Activated naive CD4-positive, alpha-beta T cell treated with anti-CD3 and anti-CD28 coated beads, Interleukin-2, amount 50 U/mL, for 72 hours (primary cell): ENCODE measurements around the gene ASMTL. TPM values are rescaled to one million over a fixed set of nuclear protein-coding genes. Genes with fewer than 3 reads are reported as not detected.
"Not testable (repeated sequence)": the region's sequence is repeated elsewhere in the genome, so short reads cannot be mapped to it uniquely, and the experiment has no call there.

Experiments used
- ATAC-seq, 2 donors: fragments of 150-1000 bp; cut with Tn5 transposase; 2 replicates each; pipeline ENCODE4 v1.10.0; 2021; ENCODE audit warnings: mild to moderate bottlenecking in 2 of 2, moderate library complexity in 2 of 2
- DNase-seq, 2 donors: peaks; one replicate each; pipeline ENCODE4 v3.0.0; 2021 to 2022; ENCODE audit warnings: low spot score in 2 of 2
- H3K27ac Mint-ChIP-seq, 2 donors: one replicate each; pipeline ENCODE4 v1.8.0; 2022; ENCODE audit warnings: mild to moderate bottlenecking in 2 of 2, mixed read lengths in 2 of 2
- H3K36me3 Mint-ChIP-seq, 2 donors: one replicate each; pipeline ENCODE4 v1.8.0; 2022; ENCODE audit warnings: mixed read lengths in 2 of 2
- H3K9me3 Mint-ChIP-seq, 2 donors: one replicate each; pipeline ENCODE4 v1.8.0; 2022; ENCODE audit warnings: mixed read lengths in 2 of 2
- total RNA-seq, 2 donors: library from RNA; stranded (reverse); gene quantifications; one replicate each; pipeline ENCODE4 v1.2.3, GENCODE V29; 2022

The ASMTL gene
- total RNA-seq, 2 donors from 2014 or later, result 54.9 to 58.0 TPM

- peak overlapping the region; percentile 56 to 77 for H3K27ac Mint-ChIP-seq
- H3K36me3 Mint-ChIP-seq, result peaks cover 0 to 11% of the 10 kb centered on the region in 2 donors
- no peak for DNase-seq
- H3K9me3 Mint-ChIP-seq, result no peaks in the 10 kb centered on the region
- peak; percentile 9 to 27 for ATAC-seq
These were observed 72.0 kb downstream of the ASMTL start for GRCh38 chrX:1380672-1381233.

DNA sequence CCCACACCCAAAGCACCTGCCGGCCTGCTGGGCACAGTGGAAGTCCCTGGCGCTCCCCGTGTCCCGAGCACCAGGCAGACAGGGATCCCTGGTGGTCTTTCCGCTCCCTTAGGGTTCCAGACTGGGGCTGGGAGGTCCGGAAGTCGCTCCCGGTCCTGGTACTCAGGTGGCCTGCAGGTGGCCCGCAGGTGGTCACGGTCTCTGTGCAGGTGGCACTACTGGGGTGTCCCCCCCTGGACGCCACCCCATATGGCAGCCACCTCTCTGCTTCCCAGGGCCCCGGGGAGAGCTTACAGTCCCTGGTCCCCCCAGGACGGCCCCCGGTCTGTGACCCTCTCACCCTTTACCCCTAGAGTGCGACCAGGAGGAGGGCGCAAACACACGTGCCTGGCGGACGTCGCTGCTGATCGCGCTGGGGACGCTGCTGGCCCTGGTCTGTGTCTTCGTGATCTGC, 74.4 kb downstream of the ASMTL start:
- no peaks in the 10 kb centered on the region for H3K9me3 Mint-ChIP-seq
- DNase-seq (peak in 1 of 2 donors; percentile 49), ATAC-seq (peak in 1 of 2 donors; percentile 39)
- H3K36me3 Mint-ChIP-seq, result no peaks in the 10 kb centered on the region
- H3K27ac Mint-ChIP-seq, result peak overlapping the region in 1 of 2 donors; percentile 77

DNA sequence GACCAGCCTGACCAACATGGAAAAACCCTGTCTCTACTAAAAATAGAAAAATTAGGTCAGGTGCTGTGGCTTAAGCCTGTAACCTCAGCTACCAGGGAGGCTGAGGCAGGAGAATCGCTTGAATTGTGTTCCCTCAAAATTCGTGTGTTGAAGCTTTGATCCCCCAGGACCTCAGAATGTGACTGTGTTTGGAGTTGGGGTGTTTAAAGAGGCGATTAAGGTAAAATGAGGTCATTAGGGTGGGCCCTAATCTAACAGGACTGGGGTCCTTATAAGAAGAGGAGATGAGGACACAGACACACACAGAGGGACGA, 84.4 kb downstream of the ASMTL start:
- peak overlapping the region; percentile 51 to 85 for H3K27ac Mint-ChIP-seq

GRCh38 chrX:1366363-1366762, 86.3 kb downstream of the ASMTL start:
- ATAC-seq, DNase-seq, H3K9me3 Mint-ChIP-seq, H3K27ac Mint-ChIP-seq, H3K36me3 Mint-ChIP-seq: not testable (repeated sequence)

More for the DNA sequence above, 84.4 kb downstream of the ASMTL start:
- Mint-ChIP-seq H3K9me3 (no peaks in the 10 kb centered on the region), H3K36me3 (peaks cover 4 to 5% of the 10 kb centered on the region in 2 donors)
- DNase-seq, result no peak
- ATAC-seq, result peak; percentile 22 to 34

- Mint-ChIP-seq H3K9me3 (peaks cover 0 to 8% of the 10 kb centered on the region in 2 donors), H3K27ac (peak overlapping the region; percentile 2 to 29), H3K36me3 (peaks cover 12 to 20% of the 10 kb centered on the region in 2 donors)
- no peak for ATAC-seq
- DNase-seq, result no peak
These were observed 90.8 kb downstream of the ASMTL start for GRCh38 chrX:1361910-1362309.

GRCh38 chrX:1361275-1361674, 91.4 kb downstream of the ASMTL start:
- DNase-seq (no peak), ATAC-seq (no peak)
- H3K9me3 Mint-ChIP-seq, result peaks cover 0 to 8% of the 10 kb centered on the region in 2 donors
- no peak overlapping the region for H3K27ac Mint-ChIP-seq
- H3K36me3 Mint-ChIP-seq, result peaks cover 12 to 20% of the 10 kb centered on the region in 2 donors

- H3K9me3 Mint-ChIP-seq, result peaks cover 0 to 8% of the 10 kb centered on the region in 2 donors
- ATAC-seq (no peak), DNase-seq (no peak)
- H3K36me3 Mint-ChIP-seq, result peaks cover 12 to 20% of the 10 kb centered on the region in 2 donors
- peak overlapping the region; percentile 10 to 88 for H3K27ac Mint-ChIP-seq
These were observed 92.5 kb downstream of the ASMTL start for GRCh38 chrX:1360171-1360570.

DNA sequence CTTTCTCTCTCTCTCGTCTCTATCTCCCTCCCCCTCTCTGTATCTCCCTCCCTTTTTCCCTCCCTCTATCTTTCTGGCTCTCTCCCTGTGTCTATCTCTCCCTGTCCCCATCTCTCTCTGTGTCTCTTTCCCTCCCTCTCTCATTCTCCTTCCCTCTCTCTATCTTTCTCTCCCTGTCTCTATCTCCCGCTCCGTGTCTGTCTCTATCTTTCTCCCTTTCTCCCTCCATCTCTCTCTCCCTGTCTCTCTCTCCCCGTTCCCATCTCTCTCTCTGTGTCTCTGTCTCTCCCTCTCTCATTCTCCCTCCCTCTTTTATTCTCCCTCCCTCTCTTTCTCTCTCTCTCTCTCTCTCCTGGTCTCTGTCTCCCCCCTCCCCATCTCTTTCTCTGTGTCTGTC, 93.2 kb downstream of the ASMTL start:
- Mint-ChIP-seq H3K27ac (peak overlapping the region; percentile 7 to 88), H3K9me3 (peaks cover 0 to 8% of the 10 kb centered on the region in 2 donors), H3K36me3 (peaks cover 7 to 20% of the 10 kb centered on the region in 2 donors)
- ATAC-seq, result no peak
- no peak for DNase-seq

DNA sequence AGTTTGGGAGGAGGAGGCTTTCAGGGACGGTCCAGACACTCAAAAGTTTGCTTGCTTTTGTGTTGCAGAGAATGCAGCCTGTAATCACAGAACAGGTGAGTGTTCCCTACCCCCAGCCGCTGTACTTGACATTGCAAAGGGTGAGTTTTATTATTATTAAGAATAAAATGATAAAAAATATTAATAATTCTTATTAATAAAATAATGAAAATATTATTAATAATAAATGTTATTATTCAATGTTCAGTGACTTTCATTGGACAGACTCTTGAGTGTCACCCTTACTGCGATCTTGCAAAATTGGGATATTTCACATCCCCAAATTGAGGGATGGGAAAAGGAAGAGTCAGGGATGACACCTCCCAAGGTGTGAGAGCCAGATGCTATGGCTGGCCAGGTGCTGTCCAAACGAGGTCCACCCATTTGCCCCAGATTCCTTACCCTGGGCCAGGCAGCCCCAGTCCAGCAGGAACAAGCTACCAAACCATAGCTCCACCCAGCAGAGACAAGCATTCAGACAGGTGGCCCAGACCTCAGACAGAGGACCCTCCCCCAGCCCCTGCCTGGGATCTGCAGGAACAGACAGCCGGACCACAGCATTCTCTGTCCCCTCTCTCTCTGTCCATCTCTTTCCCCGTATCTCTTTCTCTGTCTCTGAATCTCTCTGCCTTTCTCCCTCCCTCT, 93.8 kb downstream of the ASMTL start:
- no peak for DNase-seq
- peaks cover 4 to 8% of the 10 kb centered on the region in 2 donors for H3K9me3 Mint-ChIP-seq
- H3K36me3 Mint-ChIP-seq, result peaks cover 7 to 20% of the 10 kb centered on the region in 2 donors
- no peak for ATAC-seq
- peak overlapping the region in 1 of 2 donors; percentile 88 for H3K27ac Mint-ChIP-seq

DNA sequence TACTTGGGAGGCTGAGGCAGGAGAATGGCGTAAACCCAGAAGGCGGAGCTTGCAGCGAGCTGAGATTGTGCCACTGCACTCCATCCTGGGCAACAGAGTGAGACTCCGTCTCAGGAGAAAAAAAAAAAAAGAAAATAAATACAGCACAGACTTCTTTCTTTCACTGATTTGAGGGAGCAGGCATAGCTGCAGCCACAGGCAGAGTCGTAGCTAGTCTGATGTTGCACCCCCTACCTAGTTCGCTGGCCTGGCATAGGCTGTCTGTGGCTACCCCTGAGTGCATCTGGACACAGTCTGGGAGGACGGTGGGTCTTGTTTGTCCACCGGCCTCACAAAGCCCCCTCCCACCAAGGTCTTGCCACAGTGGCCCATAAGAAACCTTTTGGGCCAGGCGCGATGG, 94.7 kb downstream of the ASMTL start:
- Mint-ChIP-seq H3K9me3 (peaks cover 4 to 8% of the 10 kb centered on the region in 2 donors), H3K36me3 (peaks cover 7 to 20% of the 10 kb centered on the region in 2 donors)
- ATAC-seq, result no peak

GRCh38 chrX:1355131-1356046, 97.3 kb downstream of the ASMTL start:
- Mint-ChIP-seq H3K36me3 (peaks cover 7 to 15% of the 10 kb centered on the region in 2 donors), H3K27ac (peak overlapping the region in 1 of 2 donors; percentile 66), H3K9me3 (peaks cover 4 to 8% of the 10 kb centered on the region in 2 donors)
- peak in 1 of 2 donors; percentile 30 for ATAC-seq
- DNase-seq, result no peak

More for the DNA sequence above, 94.7 kb downstream of the ASMTL start:
- H3K27ac Mint-ChIP-seq, result no peak overlapping the region
- no peak for DNase-seq

GRCh38 chrX:1354036-1355019, 98.4 kb downstream of the ASMTL start:
- Mint-ChIP-seq H3K9me3 (peaks cover 3 to 4% of the 10 kb centered on the region in 2 donors), H3K27ac (peak overlapping the region in 1 of 2 donors; percentile 51)

More at GRCh38 chrX:1354036-1355019, 98.4 kb downstream of the ASMTL start:
- ATAC-seq (no peak), DNase-seq (no peak)
- H3K36me3 Mint-ChIP-seq, result peaks cover 7 to 10% of the 10 kb centered on the region in 2 donors

Other genes with a start within 250 kb of the ASMTL start
- 1 to 10 TPM; 1.3 to 1.6 TPM for gene CRLF2, start 240.3 kb downstream of the ASMTL start, total RNA-seq
- under 1 TPM; 0.18 to 0.50 TPM for gene CSF2RA, start 184.1 kb downstream of the ASMTL start, total RNA-seq
- gene IL3RA, start 116.1 kb downstream of the ASMTL start, total RNA-seq, result under 1 TPM; 0.41 to 0.73 TPM
- gene SLC25A6, start 60.8 kb downstream of the ASMTL start, total RNA-seq, result 100 to 1,000 TPM; 382 to 645 TPM
- gene P2RY8, start 84.3 kb upstream of the ASMTL start, total RNA-seq, result 10 to 100 TPM; 18.9 TPM
- 10 to 100 TPM; 48.6 to 70.1 TPM for gene AKAP17A, start 138.7 kb upstream of the ASMTL start, total RNA-seq
- 1 to 10 TPM in 1 of 2 donors, not detected in 1; 1.1 TPM for gene ASMT, start 162.2 kb upstream of the ASMTL start, total RNA-seq